Measurements from ENCODE around the gene IL18R1. TPM values are rescaled to one million over a fixed set of nuclear protein-coding genes. Genes with fewer than 3 reads are reported as not detected.

The IL18R1 gene
- total RNA-seq, 2 experiments from 2014 or later, result 22.4 to 23.4 TPM

DNA sequence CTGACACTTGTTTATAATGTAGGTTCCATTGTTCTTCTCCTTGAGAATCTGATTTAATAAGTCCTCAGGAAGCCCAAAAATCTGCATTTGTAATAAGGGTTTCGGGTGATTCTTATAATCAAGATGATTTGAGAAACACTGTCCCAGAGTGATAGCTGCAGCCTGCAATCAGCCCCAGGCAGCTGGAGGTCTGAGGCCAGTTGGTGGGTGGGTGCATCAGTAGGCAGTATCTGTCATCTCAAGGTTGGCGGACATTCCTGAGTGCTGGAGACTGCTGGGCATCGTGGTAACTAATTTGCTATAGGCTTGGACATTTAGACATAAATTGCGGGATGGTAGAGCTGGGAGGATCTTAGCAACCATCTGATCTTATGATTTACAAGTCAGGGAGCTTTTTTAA is 64.7 kb downstream of the IL18R1 start:
- no peak for DNase-seq
- ChIA-PET POLR2A (no interaction called here), CTCF (interaction anchor here (0.9 to 4.9 kb wide), 5 partner anchors 16 to 180 kb away, joined by 3 to 20 read pairs (median 5); no protein-coding TSS in a partner anchor)
- Mint-ChIP-seq H3K27ac (no peak overlapping the region), H3K4me3 (peak overlapping the region; percentile 70), H3K36me3 (ENCODE audit: low read depth) (peaks cover 14% of the 10 kb centered on the region), H3K9me3 (ENCODE audit: low read depth) (peaks cover 8% of the 10 kb centered on the region), H3K27me3 (peaks cover 7% of the 10 kb centered on the region), H3K4me1 (peaks cover 67% of the 10 kb centered on the region)
- ATAC-seq, result no peak
- intact Hi-C loops (cut with DNase I, micrococcal nuclease), result no loop called here

DNA sequence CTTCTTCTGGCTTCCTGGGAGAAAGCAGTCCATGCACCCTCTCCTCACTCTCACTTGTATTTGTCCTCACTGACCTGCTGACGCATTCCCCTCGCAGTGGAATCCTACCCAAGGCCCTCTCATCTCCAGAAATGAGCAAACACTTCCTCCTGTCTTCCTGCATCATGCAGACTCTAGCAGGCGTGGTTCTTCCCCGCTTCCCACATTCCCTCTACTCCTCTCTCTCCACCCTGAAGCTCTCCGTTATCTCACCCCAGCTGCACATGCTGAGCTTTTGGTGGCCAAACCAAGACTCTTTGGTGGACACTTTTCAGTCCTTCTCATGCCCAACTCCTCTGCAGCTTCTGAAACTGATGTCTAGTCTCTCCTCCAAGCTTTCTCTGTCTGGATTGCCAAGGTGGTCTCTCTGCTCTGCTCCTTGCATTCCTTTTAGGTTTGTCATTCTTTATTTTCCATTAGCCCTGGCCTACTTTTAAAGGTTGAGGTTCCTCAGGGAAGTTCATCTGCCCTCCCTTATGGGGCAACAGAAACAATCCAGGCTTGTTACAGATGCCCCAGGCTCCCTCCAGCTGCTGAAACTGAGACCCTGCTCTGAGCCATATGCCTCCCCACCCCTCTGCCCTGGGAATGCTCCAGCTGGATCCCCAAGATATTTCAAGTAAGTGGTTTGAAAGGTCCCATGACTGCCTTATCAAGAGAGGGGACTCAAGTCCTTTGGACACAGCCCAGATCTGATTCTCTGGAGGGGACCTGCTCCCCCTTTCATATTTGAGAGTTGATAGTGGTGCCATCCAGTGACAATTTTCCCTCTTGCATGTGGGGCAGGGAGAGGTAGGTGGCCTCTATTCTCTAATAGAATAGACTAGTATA is 66.5 kb downstream of the IL18R1 start:
- Mint-ChIP-seq H3K9me3 (ENCODE audit: low read depth) (peaks cover 3% of the 10 kb centered on the region), H3K4me3 (no peak overlapping the region), H3K4me1 (peaks cover 70% of the 10 kb centered on the region), H3K36me3 (ENCODE audit: low read depth) (peaks cover 12% of the 10 kb centered on the region), H3K27me3 (peaks cover 7% of the 10 kb centered on the region), H3K27ac (no peak overlapping the region)
- ChIA-PET POLR2A (no interaction called here), CTCF (interaction anchor here (0.5 to 1.5 kb wide), 5 partner anchors 14 to 538 kb away, joined by 3 to 4 read pairs (median 3); no protein-coding TSS in a partner anchor)
- ATAC-seq (no peak), DNase-seq (no peak)
- intact Hi-C loops (cut with DNase I, micrococcal nuclease), result no loop called here

DNA sequence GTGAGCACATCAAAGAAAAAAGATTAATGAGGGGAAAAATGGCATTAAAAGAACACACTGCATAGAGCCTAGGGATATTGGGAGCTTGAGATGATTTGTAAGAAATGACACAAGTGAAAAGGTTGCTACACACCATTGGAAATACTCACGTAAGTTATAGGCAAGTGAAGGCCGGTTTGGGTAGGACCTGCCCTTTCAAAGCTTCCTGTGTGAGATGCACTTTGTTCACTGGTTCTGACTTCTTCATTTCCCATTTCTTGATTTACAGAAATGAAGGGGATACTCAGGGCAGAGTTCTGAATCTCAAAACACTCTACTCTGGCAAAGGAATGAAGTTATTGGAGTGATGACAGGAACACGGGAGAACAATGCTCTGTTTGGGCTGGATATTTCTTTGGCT is 67.3 kb downstream of the IL18R1 start, which contains the start of gene IL18RAP:
Gene IL18RAP (plus strand): TSS at position 251 of the 400 bp plus-strand sequence. CDS start 118 bp downstream, at position 369.
- POLR2A ChIA-PET, result no interaction called here

DNA sequence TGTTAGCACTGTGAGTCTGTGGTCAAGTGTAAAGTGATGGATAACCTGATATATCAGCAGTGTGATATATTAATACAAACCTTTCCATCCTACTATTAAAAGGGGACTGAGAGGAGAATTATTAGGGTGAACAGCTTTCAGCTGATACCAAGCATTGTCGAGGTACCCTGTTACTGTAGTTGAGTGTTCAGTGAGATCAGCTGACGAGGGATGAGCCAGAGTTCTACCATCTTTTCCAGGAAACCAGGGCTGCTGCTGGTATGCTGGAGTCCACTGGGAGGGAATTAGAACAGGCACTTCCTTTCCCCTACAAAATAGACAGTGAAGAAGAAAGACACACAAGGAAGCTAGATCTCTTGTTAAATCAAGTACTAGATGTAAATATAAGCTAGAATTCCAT is 67.8 kb downstream of the IL18R1 start:
- peak overlapping the region; percentile 36 for H3K4me3 Mint-ChIP-seq
- CTCF ChIA-PET, result interaction anchor here (0.9 to 1.5 kb wide), 2 partner anchors 15 to 172 kb away, joined by 3 read pairs; no protein-coding TSS in a partner anchor
- intact Hi-C loops (cut with DNase I, micrococcal nuclease), result no loop called here
- peaks cover 62% of the 10 kb centered on the region for H3K4me1 Mint-ChIP-seq
- H3K36me3 Mint-ChIP-seq (ENCODE audit: low read depth), result peaks cover 5% of the 10 kb centered on the region
- H3K9me3 Mint-ChIP-seq (ENCODE audit: low read depth), result no peaks in the 10 kb centered on the region
- peaks cover 7% of the 10 kb centered on the region for H3K27me3 Mint-ChIP-seq
- ATAC-seq (no peak), DNase-seq (no peak)
- POLR2A ChIA-PET, result no interaction called here
- H3K27ac Mint-ChIP-seq, result peak overlapping the region; percentile 84

More for the DNA sequence above, 67.3 kb downstream of the IL18R1 start, which contains the start of gene IL18RAP:
- Mint-ChIP-seq H3K9me3 (ENCODE audit: low read depth) (no peaks in the 10 kb centered on the region), H3K27ac (peak within 1 kb of the TSS; percentile 84), H3K4me1 (peaks cover 62% of the 10 kb centered on the region), H3K36me3 (ENCODE audit: low read depth) (peaks cover 5% of the 10 kb centered on the region), H3K4me3 (peak within 1 kb of the TSS; percentile 36), H3K27me3 (peaks cover 7% of the 10 kb centered on the region)
- peak; percentile 30 for ATAC-seq
- CTCF ChIA-PET, result interaction anchor here (0.5 to 1.5 kb wide), 5 partner anchors 15 to 539 kb away, joined by 3 to 4 read pairs (median 3); no protein-coding TSS in a partner anchor
- no peak for DNase-seq
- intact Hi-C loops (cut with DNase I, micrococcal nuclease), result no loop called here

DNA sequence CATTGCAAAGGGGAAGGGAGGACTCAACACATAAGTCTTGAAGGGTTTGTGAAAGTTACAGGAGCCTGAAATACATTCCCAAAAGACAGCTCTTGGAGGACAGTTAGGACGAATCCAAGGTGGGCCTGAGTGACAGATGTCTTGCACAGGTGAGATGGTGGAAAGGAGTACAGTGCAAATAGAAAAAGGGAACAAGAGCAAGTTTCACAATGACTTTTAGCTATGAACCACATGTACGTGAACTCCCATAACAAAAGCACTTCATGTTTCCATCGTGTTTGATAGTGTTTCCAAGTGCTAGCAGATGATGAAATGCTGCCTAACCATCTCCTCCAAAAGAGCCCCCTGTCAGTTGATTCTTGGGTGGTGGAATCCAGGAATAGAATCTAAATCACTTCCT is 69.2 kb downstream of the IL18R1 start:
- DNase-seq (no peak), ATAC-seq (peak; percentile 65)
- POLR2A ChIA-PET, result no interaction called here
- Mint-ChIP-seq H3K4me3 (peak overlapping the region; percentile 8), H3K4me1 (peaks cover 56% of the 10 kb centered on the region), H3K9me3 (ENCODE audit: low read depth) (no peaks in the 10 kb centered on the region), H3K27me3 (peaks cover 7% of the 10 kb centered on the region), H3K27ac (no peak overlapping the region), H3K36me3 (ENCODE audit: low read depth) (peaks cover 6% of the 10 kb centered on the region)
- CTCF ChIA-PET, result interaction anchor here (0.7 to 1.2 kb wide), 3 partner anchors 17 to 825 kb away, joined by 3 to 6 read pairs (median 4); no protein-coding TSS in a partner anchor
- intact Hi-C loops (cut with DNase I, micrococcal nuclease), result no loop called here

DNA sequence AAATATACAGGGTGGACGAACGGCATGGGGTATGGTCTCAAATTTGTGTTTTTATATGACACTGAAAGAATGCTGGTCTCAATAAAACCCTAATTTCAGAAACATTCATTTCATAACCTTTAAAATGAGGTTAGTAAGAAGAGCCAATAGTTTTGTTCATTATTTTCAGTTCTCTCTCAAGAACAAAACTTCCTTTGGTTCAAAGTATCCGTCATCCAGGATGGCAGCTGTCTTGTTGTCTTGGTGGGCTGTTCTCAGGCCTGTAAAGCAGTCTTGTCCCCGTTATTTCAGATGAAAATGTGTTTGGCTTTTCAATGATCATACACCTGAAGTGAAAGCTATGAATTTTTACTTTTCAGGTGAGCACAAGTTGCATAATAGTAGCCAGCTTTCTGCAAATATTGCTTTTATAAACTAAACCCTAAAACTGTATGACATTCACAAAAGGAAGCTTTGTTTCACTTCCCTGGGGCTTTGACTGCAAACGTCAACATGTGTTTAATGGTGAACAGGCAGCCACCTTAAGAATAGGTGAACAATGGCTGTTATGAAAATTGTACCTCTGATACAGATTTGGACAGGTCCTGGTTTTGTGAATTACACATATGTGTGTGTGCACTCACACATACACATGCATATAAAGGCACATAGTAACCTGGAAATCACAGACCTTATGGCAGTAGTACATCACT is 70.0 kb downstream of the IL18R1 start:
- Mint-ChIP-seq H3K27me3 (peaks cover 7% of the 10 kb centered on the region), H3K36me3 (ENCODE audit: low read depth) (peaks cover 6% of the 10 kb centered on the region), H3K4me1 (peaks cover 52% of the 10 kb centered on the region), H3K4me3 (no peak overlapping the region), H3K27ac (no peak overlapping the region), H3K9me3 (ENCODE audit: low read depth) (no peaks in the 10 kb centered on the region)
- ATAC-seq (no peak), DNase-seq (no peak)
- CTCF ChIA-PET, result interaction anchor here (0.7 kb wide), 3 partner anchors 11 to 826 kb away, joined by 3 read pairs; no protein-coding TSS in a partner anchor
- intact Hi-C loops (cut with DNase I, micrococcal nuclease), result no loop called here
- POLR2A ChIA-PET, result no interaction called here

DNA sequence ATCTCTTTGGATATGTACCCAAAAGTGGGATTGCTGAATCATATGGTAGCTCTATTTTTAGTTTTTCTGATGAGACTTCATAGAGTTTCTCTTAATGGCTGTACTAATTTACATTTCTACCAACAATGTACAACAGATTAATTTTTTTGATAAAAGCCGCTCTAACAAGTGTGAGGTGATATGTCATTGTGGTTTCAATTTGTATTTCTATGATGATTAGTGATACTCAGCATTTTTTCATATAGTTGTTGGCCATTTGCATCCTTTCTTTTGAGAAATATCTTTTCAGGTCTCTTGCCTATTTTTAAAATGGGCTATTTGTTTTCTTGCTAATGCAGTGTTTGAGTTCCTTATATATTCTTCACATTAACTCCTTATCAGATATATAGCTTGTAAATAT is 71.7 kb downstream of the IL18R1 start:
- peaks cover 6% of the 10 kb centered on the region for H3K36me3 Mint-ChIP-seq (ENCODE audit: low read depth)
- no peak for ATAC-seq
- no peak for DNase-seq
- H3K27ac Mint-ChIP-seq, result no peak overlapping the region
- ChIA-PET CTCF (interaction anchor here (0.6 to 1.5 kb wide), 3 partner anchors 9 to 1075 kb away, joined by 3 to 8 read pairs (median 3); no protein-coding TSS in a partner anchor), POLR2A (no interaction called here)
- intact Hi-C loops (cut with DNase I, micrococcal nuclease), result no loop called here
- H3K4me1 Mint-ChIP-seq, result peaks cover 50% of the 10 kb centered on the region
- H3K27me3 Mint-ChIP-seq, result peaks cover 2% of the 10 kb centered on the region
- H3K4me3 Mint-ChIP-seq, result no peak overlapping the region
- no peaks in the 10 kb centered on the region for H3K9me3 Mint-ChIP-seq (ENCODE audit: low read depth)

DNA sequence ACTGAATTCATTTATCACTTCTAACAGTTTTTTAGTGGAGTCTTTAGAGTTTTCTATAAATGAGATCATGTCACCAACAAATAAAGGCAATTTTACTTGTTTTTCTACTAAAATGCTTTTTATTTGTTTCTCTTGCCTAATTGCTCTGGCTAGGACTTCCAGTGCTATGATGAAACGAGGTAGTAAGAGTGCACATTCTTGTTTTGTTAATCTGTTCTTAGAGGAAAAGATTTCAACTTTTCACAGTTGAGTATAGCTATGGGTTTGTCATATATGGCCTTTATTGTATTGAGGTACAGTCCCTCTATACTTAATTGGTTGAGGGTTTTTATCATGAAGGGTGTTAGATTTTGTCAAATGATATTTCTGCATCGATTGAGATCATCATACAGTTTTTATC is 73.0 kb downstream of the IL18R1 start:
- no peak overlapping the region for H3K4me3 Mint-ChIP-seq
- H3K27me3 Mint-ChIP-seq, result no peaks in the 10 kb centered on the region
- H3K27ac Mint-ChIP-seq, result no peak overlapping the region
- peaks cover 6% of the 10 kb centered on the region for H3K36me3 Mint-ChIP-seq (ENCODE audit: low read depth)
- DNase-seq (no peak), ATAC-seq (no peak)
- POLR2A ChIA-PET, result no interaction called here
- no peaks in the 10 kb centered on the region for H3K9me3 Mint-ChIP-seq (ENCODE audit: low read depth)
- CTCF ChIA-PET, result interaction anchor here (1.4 kb wide), 1 partner anchor 8 kb away, joined by 8 read pairs; no protein-coding TSS in a partner anchor
- intact Hi-C loops (cut with DNase I, micrococcal nuclease), result no loop called here
- peaks cover 42% of the 10 kb centered on the region for H3K4me1 Mint-ChIP-seq

DNA sequence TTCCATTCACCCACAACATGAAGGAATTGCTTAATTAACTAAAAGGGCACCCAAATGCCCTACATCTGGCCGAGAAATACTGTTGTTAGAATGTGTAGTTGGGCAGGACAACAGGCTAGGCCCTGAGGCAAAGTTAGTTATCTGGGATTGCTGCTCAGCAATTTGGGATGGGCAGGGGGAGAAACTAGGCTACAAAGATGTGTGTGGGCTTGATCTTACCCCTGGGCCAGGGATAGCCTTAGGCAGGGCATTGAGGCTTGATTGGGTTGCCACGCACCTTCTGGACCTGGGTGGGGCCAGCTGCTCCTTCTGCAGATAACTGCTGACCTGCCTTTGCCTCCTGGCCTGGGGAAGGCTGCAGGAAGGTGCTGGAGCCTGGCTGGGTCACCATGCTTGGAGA is 76.8 kb downstream of the IL18R1 start:
- ChIA-PET POLR2A (no interaction called here), CTCF (interaction anchor here (0.9 kb wide), 1 partner anchor 11 kb away, joined by 4 read pairs; no protein-coding TSS in a partner anchor)
- H3K9me3 Mint-ChIP-seq (ENCODE audit: low read depth), result no peaks in the 10 kb centered on the region
- H3K36me3 Mint-ChIP-seq (ENCODE audit: low read depth), result peaks cover 2% of the 10 kb centered on the region
- ATAC-seq (no peak), DNase-seq (no peak)
- no peaks in the 10 kb centered on the region for H3K27me3 Mint-ChIP-seq
- peaks cover 43% of the 10 kb centered on the region for H3K4me1 Mint-ChIP-seq
- H3K4me3 Mint-ChIP-seq, result no peak overlapping the region
- intact Hi-C loops (cut with DNase I, micrococcal nuclease), result loop anchor here (10.0 kb wide), 2 partner anchors 328 to 718 kb away; no protein-coding TSS in a partner anchor
- H3K27ac Mint-ChIP-seq, result no peak overlapping the region

DNA sequence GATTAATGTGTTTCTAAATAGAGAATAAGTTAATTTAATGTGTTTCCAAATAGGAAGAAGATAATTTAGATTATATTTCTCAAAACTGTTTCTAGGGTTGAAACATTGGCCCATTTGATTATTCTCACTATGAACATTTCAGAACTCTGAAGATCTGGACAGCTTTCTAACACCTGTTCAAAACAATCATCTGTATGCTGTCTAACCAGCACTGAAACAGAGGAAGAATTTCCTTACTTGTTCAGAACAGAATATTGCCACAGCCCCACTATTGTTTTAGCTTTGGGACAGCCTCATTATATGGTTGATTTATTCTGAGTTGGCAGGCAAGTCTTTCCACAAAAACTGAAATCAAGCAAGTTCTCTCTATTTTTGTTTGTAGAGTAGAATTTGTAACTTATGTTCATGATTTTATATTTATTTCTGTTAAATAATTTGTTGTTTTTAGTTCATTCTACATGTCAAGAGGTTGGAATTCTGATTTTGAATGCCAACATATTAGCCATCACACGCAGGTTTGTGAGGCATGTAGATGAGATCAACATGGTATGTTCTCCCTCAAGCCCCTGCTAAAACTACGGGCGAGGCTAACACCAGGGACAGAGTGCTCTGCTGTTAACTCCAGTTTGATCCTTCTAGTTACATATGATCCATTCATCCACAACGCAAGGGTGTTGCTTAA is 78.5 kb downstream of the IL18R1 start:
- no peaks in the 10 kb centered on the region for H3K9me3 Mint-ChIP-seq (ENCODE audit: low read depth)
- ChIA-PET CTCF (interaction anchor here (0.9 to 1.3 kb wide), 4 partner anchors 14 to 185 kb away, joined by 3 to 4 read pairs (median 4); no protein-coding TSS in a partner anchor), POLR2A (no interaction called here)
- no peaks in the 10 kb centered on the region for H3K36me3 Mint-ChIP-seq (ENCODE audit: low read depth)
- no peaks in the 10 kb centered on the region for H3K27me3 Mint-ChIP-seq
- ATAC-seq (no peak), DNase-seq (no peak)
- H3K4me3 Mint-ChIP-seq, result no peak overlapping the region
- intact Hi-C loops (cut with DNase I, micrococcal nuclease), result loop anchor here (10.0 kb wide), 2 partner anchors 329 to 719 kb away; no protein-coding TSS in a partner anchor
- no peak overlapping the region for H3K27ac Mint-ChIP-seq
- H3K4me1 Mint-ChIP-seq, result peaks cover 45% of the 10 kb centered on the region

All from activated CD4-positive, alpha-beta T cell treated with anti-CD3 and anti-CD28 coated beads for 36 hours (primary cell).